ENCODE measurements around the gene OGFR.
A peak's percentile ranks its signal among the peaks of the same experiment; 100 is the strongest.

OGFR gene

GRCh38 chr20:62801284-62802010 lies 3.2 kb upstream of the OGFR start:
- DNase-seq, result no peak

DNA sequence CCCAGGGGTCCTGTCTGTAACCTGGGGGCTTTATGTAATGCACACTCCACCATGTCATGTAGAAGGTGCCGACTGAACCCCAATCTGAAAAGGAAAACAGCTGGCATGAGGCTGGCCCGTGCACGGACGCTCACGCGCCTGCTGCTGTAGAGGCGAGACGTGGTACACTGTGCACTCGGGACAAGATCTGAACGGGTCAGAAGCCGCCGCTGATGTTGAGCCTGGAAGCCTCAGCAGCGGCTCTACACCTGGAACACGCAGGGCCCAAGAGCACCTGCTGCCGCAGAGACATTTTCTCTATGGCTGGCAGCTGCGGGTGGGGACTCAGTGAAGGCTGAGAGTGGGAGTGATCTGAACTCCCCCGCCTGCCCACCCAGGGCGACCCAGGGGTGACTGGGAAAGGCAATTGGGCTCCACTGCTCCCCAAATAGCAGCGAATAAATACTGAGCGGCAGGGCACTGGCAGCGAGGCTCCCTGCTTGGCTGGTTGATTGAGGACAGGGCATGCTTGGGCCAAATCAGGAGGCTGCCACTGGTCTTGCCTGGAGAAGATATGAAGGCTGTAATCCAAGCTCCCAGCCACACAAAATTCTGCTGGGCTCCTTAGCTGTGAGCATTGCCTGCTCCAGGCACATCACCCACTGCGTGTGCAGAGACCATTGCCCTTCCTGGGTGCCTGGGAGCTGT lies 2.5 kb upstream of the OGFR start:
- DNase-seq, result no peak

DNA sequence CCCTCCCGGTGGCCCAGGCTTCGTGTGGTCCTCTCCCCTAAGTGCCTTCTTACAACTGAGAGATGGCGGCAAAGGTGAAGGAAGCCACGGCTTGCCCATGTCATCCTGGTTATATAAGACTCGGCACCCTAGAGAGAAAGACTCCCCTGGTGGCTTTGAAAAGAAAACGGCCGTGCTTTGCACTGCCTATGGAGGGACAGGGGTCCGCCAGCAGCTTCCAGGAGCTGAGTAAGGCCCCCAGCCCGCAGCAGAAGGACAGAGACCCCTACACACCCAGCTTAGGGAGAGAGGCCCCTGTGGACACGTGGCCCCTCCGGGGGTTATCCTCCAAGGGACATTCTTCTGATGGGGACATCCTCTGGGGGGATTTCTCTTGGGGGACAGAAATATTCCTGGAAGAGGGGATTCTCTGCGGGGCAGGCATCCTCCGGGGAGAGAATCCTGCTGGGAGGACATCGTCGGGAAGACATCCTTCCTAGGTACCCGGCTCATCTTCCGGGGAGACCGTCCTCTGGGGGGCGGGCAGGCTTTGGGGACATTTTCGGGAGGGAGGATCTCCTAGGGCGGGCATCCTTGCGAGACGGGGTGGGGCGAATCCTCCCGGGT lies 511 bp upstream of the OGFR start:
- DNase-seq, result no peak

- peak; percentile 35 for DNase-seq
Measured at GRCh38 chr20:62805155-62805710, 598 bp downstream of the OGFR start.

DNA sequence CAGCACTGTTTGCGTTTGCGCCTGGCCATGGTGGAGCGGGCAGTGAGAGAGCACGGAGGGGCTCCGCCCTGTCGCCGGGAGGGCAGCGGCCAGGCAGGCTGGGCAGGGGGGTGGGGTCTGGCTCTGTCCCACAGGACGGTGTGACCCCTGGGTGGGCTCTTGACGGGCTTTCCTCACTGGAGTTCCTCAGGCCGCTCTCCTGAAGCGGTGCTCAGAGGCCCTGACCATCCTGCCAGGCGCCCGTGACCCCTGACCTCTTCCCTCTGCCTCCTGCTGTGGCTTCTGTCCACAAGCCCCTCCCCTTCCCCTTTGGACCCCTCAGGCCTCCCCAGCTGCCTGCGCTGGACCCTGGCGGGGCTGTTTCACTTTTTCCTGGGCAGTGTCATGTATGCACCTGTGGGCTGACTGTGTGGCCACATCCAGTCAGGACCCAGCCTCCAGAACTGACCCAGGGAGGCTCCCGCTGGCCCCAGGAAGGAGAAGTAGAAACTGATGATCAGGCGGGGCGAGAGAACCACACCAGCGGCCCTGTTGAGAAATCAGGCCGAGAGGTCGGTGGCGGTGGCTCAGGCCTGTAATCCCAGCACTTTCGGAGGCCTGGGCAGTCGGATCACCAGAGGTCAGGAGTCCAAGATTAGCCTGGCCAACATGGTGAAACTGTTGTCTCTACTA lies 1.2 kb downstream of the OGFR start:
- DNase-seq, result no peak

DNA sequence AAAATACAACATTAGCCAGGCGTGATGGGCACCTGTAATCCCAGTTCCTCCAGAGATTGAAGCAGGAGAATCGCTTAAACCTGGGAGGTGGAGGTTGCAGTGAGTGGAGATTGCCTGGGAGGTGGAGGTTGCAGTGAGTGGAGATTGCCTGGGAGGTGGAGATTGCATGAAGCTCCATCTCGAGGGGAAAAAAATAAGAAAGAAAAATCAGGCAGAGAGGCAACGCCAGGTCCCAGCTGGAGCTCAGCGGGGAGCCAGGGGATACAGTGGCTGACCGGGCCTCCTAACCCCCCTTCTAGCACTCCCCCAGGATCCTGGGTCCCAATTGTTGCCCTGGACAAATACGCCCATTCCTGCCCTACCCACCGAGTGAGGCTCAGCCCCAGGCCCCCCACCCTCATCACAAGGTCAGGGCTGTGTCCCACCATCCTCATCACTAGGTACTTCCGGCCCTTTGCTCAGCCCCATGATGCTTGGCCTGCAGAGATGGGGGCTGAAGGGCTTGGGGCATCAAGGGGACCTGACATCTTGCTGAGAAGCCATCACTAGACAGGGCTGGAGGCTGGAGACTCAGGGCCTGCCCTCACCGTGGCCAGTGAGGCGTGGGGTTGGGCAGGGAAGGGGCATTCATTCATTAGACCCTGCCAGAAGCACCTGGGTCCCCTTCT lies 1.9 kb downstream of the OGFR start:
- no peak for DNase-seq

GRCh38 chr20:62807444-62808210 lies 3.0 kb downstream of the OGFR start:
- DNase-seq, result no peak

DNA sequence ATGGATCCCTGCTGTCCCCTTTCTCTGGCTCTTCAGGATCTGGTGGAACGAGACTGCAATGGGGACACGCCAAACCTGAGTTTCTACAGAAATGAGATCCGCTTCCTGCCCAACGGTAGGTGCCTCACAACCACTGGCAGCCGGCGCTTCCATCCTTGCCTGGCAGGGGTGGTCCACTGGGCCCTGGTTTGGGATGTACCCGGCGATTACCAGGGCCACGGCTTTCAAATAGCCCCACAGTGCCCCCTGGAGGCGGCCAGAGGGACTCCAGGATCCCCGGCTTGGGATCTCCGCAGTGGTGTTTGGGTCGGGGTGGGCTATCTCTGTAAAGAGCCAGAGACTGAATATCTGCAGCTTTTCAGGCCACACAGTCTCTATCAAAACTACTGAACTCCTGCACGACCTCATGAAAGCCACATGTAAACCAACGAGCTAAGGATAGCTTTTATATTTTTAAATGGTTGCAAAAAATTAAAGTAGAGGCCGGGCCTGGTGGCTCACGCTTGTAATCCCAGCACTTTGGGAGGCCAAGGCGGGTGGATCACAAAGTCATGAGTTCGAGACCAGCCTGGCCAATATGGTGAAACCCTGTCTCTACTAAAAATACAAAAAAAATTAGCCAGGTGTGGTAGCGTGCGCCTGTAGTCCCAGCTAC lies 3.7 kb downstream of the OGFR start:
- peak; percentile 41 for DNase-seq

DNA sequence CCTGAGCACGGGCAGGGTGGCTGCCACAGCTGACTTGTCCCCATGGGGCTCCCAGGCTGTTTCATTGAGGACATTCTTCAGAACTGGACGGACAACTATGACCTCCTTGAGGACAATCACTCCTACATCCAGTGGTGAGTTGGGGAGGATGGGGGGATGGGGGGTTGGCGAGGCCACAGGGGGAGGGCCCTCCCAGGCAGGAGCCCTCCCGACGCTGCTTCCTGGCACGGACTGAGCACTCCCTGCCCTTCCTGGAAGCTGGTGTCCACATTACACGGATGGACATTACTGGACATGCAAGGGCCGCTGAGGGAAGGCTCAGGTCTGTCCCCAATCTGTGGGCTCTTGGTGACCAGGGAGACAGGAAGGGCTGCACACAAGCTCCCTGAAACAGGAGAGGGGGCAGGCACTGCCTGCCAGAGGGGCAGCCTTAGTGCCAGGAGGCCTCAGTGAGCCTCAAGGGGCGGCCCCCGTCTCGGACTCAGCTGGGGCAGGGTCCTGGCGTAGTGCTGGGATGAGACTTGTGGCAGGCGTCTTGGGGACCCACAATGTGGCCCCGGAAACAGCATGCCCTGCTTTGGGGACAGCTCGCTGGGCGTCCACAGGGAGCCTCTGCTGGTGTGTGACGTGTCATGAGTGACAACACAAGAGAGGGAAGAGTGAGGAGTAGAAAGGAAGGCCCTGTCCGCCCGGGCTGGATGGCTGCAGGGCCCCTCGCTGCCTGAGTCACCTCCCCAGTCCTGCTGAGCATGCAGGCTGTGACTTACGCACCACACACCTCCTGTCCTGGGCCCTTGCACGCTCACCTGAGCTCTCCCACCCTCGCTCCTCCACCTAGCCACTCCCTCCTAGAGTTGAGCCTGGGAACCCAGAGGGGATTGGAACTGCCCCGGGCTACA lies 5.1 kb downstream of the OGFR start:
- DNase-seq, result no peak

DNA sequence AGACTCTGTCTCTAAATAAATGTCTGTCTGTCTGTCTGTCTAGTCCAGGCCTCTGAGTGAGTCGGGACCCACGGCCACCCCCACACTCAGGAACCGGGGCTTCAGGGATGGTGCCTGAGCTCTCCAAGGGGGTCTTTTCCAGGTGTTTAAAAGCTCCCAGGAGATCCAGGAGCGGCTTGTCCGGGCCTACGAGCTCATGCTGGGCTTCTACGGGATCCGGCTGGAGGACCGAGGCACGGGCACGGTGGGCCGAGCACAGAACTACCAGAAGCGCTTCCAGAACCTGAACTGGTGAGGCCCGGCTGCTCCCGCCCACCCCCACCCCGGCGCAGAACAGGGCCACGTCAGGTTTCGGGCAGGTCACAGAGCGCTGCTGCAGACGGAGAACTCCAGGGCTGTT lies 6.7 kb downstream of the OGFR start:
- no peak for DNase-seq

DNA sequence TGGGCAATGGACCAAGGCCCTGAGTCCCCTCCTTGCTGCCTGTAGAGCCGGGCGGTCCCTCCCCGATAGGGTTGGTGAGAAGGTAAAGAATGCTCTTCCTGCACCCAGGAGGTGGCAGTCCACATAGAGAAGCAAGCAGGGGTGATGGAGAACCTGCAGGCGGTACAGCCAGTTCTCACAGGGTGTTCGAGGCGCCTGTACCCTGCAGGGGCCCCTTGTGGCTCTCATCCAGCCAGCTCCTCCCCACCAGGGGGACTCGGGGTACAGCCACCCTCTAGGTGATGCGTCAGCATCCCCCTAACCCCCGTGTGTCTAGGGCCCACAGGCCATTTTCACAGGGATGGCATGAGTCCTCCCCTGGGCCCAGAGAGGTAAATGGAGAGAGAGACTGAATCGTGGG lies 7.1 kb downstream of the OGFR start:
- DNase-seq, result no peak

DNA sequence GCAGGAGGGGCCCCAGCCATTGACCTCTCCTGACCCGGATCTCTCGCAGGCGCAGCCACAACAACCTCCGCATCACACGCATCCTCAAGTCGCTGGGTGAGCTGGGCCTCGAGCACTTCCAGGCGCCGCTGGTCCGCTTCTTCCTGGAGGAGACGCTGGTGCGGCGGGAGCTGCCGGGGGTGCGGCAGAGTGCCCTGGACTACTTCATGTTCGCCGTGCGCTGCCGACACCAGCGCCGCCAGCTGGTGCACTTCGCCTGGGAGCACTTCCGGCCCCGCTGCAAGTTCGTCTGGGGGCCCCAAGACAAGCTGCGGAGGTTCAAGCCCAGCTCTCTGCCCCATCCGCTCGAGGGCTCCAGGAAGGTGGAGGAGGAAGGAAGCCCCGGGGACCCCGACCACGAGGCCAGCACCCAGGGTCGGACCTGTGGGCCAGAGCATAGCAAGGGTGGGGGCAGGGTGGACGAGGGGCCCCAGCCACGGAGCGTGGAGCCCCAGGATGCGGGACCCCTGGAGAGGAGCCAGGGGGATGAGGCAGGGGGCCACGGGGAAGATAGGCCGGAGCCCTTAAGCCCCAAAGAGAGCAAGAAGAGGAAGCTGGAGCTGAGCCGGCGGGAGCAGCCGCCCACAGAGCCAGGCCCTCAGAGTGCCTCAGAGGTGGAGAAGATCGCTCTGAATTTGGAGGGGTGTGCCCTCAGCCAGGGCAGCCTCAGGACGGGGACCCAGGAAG lies 7.7 kb downstream of the OGFR start:
- DNase-seq, result no peak

- DNase-seq, result no peak
Measured at GRCh38 chr20:62812907-62813200, 8.2 kb downstream of the OGFR start.

- no peak for DNase-seq
Measured at GRCh38 chr20:62813588-62813987, 9.0 kb downstream of the OGFR start.

DNA sequence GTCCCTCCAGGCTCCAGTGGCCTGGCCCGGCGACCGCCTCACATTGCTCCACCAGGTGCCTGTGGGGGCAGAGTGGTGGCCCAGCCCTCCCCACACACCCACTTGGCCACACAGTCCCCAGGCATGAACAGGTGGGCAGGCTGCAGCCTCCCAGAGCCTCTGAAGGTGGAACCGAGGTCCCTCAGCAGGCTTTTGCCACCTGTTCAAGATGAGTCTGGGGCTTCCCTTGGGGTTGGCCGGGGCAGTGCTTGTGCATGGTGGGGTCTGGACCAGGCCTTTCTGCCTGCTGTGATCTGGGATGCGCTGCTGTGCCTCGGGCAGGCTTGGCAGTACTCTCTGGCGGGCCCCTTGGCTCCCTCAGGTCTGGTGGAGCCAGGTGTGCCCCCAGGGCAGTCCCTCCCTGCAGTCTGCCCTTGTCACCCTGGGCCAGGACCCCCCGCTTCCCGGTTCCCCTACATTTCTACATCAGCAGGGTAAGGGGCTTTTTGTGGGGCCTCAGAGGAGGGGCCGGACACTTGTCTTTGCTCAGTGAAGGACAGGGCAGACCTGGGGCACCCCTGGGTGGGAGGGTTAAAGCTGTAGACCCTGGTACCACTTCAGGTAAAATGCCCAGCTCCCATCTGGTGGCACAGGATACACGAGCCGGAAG lies 9.5 kb downstream of the OGFR start:
- DNase-seq, result no peak

DNA sequence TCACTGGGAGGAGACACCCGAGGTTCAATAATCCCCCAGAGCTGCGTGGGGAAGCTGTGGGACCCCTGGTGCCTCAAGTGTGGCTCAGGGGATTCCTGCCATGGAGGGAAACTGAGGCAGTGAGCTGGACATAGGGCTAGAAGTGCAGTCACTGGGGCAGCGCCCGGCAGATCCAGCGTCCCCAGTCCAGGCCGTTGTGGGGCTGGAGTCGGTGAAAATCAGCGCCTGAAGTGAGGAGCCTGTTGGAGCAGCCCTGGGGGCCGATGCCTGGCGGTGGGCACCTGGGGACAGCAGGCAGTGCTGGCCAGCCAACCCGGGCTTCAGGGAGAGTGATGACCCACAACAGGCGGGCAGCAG lies 10.1 kb downstream of the OGFR start:
- no peak for DNase-seq

DNA sequence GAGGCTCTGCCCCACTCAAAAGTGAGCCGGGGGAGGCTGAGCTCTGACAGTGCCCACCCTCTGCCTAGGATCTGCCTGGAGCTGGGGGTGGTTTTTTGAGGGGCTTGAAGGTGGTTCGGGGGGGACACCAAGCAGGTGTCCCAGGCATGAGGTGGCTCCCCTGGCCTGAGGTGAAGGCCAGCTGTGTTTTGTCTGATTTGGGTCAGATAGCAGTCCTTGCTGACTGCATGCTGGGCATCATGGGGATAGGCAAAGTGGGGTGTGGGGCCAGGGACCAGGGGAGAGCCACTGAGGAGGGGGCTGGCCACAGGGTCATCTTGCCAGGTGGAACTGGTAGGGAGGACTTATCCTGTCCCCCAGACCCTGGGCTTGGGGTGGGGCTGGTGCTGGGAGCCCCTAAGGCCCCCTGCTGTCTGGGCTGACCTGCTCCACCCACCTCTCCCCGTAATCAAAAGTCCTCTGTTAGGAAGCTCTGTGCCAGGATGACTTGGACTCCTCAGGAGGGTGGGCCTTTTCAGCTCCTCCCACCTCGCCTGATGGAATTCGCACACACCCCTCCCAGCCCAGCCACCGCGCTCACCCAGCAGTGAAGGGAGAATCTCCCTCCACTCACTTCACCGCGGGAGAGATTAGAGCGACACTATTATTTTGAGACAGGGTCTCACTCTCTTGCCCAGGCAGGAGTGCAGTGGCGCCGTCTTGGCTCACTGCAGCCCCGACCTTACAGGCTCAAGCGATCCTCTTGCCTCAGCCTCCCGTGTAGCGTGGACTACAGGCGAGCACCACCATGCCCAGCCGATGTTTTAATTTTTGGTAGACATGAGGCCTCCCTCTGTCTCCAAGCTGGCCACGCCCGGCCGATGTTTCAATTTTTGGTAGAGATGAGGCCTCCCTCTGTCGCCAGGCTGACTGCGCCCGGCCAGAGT lies 10.7 kb downstream of the OGFR start:
- no peak for DNase-seq

All from activated gamma-delta T cell (primary cell).